ENCODE measurements around the gene DDX5. TPM values are rescaled to one million over a fixed set of nuclear protein-coding genes. Genes with fewer than 3 reads are reported as not detected.
"Not testable (repeated sequence)": the region's sequence is repeated elsewhere in the genome, so short reads cannot be mapped to it uniquely, and the experiment has no call there.

Gene DDX5
- total RNA-seq, 1 experiment from 2014 or later: 869 TPM

DNA sequence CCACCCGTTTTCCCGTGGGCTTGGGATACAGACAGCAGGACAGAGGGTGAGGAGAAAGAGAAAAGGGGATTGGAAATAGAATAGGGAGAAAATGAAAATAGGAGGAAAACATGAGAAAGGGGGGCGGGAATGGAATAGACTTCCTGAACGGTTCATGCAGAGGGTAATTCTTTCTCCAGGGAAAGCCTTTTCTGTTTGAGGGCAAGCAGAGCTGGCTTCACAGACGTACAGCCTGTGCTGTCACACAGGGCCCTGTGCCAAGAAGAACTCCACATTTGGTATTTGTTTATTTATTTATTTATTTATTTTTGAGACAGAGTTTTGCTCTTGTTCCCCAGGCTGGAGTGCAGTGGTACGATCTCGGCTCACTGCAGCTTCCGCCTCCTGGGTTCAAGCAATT lies 45.1 kb downstream of the DDX5 start:
- Histone ChIP-seq H2BK20ac (ENCODE audit: low read depth, low read length, poor library complexity, severe bottlenecking) (no peak overlapping the region), H2AFZ (ENCODE audit: low read length) (no peak overlapping the region), H3T11ph (ENCODE audit: low read length) (no peak overlapping the region), H3K9me3 (ENCODE audit: control insufficient read depth, low read depth, low read length) (no peaks in the 10 kb centered on the region), H2AK5ac (ENCODE audit: insufficient read length, low read length) (no peak overlapping the region), H2BK120ac (ENCODE audit: low read depth, low read length, poor library complexity, severe bottlenecking) (no peak overlapping the region), H4K20me1 (ENCODE audit: control insufficient read depth, insufficient read depth, insufficient read length) (no peaks in the 10 kb centered on the region), H3K27ac (ENCODE audit: insufficient read length, low read depth, low read length) (no peak overlapping the region), H3K18ac (ENCODE audit: insufficient read length, low read depth, low read length) (no peak overlapping the region), H3K23me2 (ENCODE audit: insufficient read length, low read depth, low read length, poor library complexity, severe bottlenecking) (no peaks in the 10 kb centered on the region), H2BK15ac (ENCODE audit: low read depth, low read length) (no peak overlapping the region), H3K79me2 (ENCODE audit: insufficient read depth, low read length) (no peaks in the 10 kb centered on the region), H2BK12ac (ENCODE audit: insufficient read length, low read depth, low read length) (no peak overlapping the region), H4K8ac (replicated peaks; ENCODE audit: insufficient read length, low read depth, low read length) (no peak overlapping the region), H3K79me1 (ENCODE audit: insufficient read depth, low read depth, low read length, poor library complexity, severe bottlenecking) (no peaks in the 10 kb centered on the region), H3K4me1 (ENCODE audit: insufficient read depth, low read length) (no peaks in the 10 kb centered on the region; the same call in 1 of the 2 replicates), H3K4me2 (ENCODE audit: insufficient read depth, insufficient read length, low read length) (no peak overlapping the region), H3K14ac (ENCODE audit: insufficient read depth, low read length) (no peak overlapping the region), H2BK5ac (ENCODE audit: insufficient read length, low read length) (no peak overlapping the region), H4K5ac (ENCODE audit: insufficient read length, low read depth, low read length) (no peak overlapping the region), H3K23ac (ENCODE audit: insufficient read length, low read depth, low read length) (no peak overlapping the region), H3K4ac (ENCODE audit: low read depth, low read length) (no peak overlapping the region), H4K91ac (ENCODE audit: insufficient read length, low read depth, low read length) (no peak overlapping the region), H3K56ac (ENCODE audit: insufficient read length, low read depth, low read length) (no peak overlapping the region), H3K27me3 (ENCODE audit: insufficient read depth, low read length) (no peaks in the 10 kb centered on the region), H3K9ac (ENCODE audit: extremely low read depth, insufficient read length, low read length) (no peak overlapping the region)
- DNase-seq: no peak
- TF ChIP-seq, protein P1, sequence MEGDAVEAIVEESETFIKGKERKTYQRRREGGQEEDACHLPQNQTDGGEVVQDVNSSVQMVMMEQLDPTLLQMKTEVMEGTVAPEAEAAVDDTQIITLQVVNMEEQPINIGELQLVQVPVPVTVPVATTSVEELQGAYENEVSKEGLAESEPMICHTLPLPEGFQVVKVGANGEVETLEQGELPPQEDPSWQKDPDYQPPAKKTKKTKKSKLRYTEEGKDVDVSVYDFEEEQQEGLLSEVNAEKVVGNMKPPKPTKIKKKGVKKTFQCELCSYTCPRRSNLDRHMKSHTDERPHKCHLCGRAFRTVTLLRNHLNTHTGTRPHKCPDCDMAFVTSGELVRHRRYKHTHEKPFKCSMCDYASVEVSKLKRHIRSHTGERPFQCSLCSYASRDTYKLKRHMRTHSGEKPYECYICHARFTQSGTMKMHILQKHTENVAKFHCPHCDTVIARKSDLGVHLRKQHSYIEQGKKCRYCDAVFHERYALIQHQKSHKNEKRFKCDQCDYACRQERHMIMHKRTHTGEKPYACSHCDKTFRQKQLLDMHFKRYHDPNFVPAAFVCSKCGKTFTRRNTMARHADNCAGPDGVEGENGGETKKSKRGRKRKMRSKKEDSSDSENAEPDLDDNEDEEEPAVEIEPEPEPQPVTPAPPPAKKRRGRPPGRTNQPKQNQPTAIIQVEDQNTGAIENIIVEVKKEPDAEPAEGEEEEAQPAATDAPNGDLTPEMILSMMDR (conservative IDR thresholded peaks at IDR 0.05): no peak
- H3K36me3 Mint-ChIP-seq (ENCODE audit: insufficient read depth in 1 of 3, low read depth in 3 of 3): no peaks in the 10 kb centered on the region; a peak in 1 of 7 replicates
- H3K4me1 Mint-ChIP-seq: peaks cover 2 to 3% of the 10 kb centered on the region in 2 experiments; a peak in 2 of 4 replicates
- no peaks in the 10 kb centered on the region; the same call in 1 of the 2 replicates for H3K27me3 Mint-ChIP-seq (ENCODE audit: low read depth)
- no peak overlapping the region for H3K4me3 Mint-ChIP-seq
- no peaks in the 10 kb centered on the region; a peak in 1 of 5 replicates for H3K9me3 Mint-ChIP-seq
- WGBS (ENCODE audit: extremely low coverage, insufficient read length, low lambda C conversion rate): 100% methylated on average over 1 of the region's 8 CpGs
- H3K27ac Mint-ChIP-seq: no peak overlapping the region

- not testable (repeated sequence) for H3K79me2 ChIP-seq (ENCODE audit: insufficient read depth, low read length); H2BK120ac ChIP-seq (ENCODE audit: low read depth, low read length, poor library complexity, severe bottlenecking); H2BK15ac ChIP-seq (ENCODE audit: low read depth, low read length); H3K14ac ChIP-seq (ENCODE audit: insufficient read depth, low read length); H4K5ac ChIP-seq (ENCODE audit: insufficient read length, low read depth, low read length); H3K27ac Mint-ChIP-seq; H2BK12ac ChIP-seq (ENCODE audit: insufficient read length, low read depth, low read length); H4K20me1 ChIP-seq (ENCODE audit: control insufficient read depth, insufficient read depth, insufficient read length); H2BK5ac ChIP-seq (ENCODE audit: insufficient read length, low read length); DNase-seq; H3K9ac ChIP-seq (ENCODE audit: extremely low read depth, insufficient read length, low read length); H3K9me3 ChIP-seq (ENCODE audit: control insufficient read depth, low read depth, low read length); H3K4ac ChIP-seq (ENCODE audit: low read depth, low read length); H3K56ac ChIP-seq (ENCODE audit: insufficient read length, low read depth, low read length); H3K9me3 Mint-ChIP-seq; H4K91ac ChIP-seq (ENCODE audit: insufficient read length, low read depth, low read length); H3K23ac ChIP-seq (ENCODE audit: insufficient read length, low read depth, low read length); H3K4me1 Mint-ChIP-seq; H3K4me1 ChIP-seq (ENCODE audit: insufficient read depth, low read length); H3K23me2 ChIP-seq (ENCODE audit: insufficient read length, low read depth, low read length, poor library complexity, severe bottlenecking); H3K27me3 ChIP-seq (ENCODE audit: insufficient read depth, low read length); H3T11ph ChIP-seq (ENCODE audit: low read length); H3K79me1 ChIP-seq (ENCODE audit: insufficient read depth, low read depth, low read length, poor library complexity, severe bottlenecking); H3K27me3 Mint-ChIP-seq (ENCODE audit: low read depth); H2AFZ ChIP-seq (ENCODE audit: low read length); H4K8ac ChIP-seq (replicated peaks; ENCODE audit: insufficient read length, low read depth, low read length); H3K4me2 ChIP-seq (ENCODE audit: insufficient read depth, insufficient read length, low read length); H2AK5ac ChIP-seq (ENCODE audit: insufficient read length, low read length); H3K36me3 Mint-ChIP-seq (ENCODE audit: insufficient read depth in 1 of 3, low read depth in 3 of 3); H3K18ac ChIP-seq (ENCODE audit: insufficient read length, low read depth, low read length); H2BK20ac ChIP-seq (ENCODE audit: low read depth, low read length, poor library complexity, severe bottlenecking); H3K4me3 Mint-ChIP-seq; H3K27ac ChIP-seq (ENCODE audit: insufficient read length, low read depth, low read length)
- no CpG with 5 or more reads among the region's 7 CpGs for WGBS (ENCODE audit: extremely low coverage, insufficient read length, low lambda C conversion rate)
These were observed 46.3 kb downstream of the DDX5 start for GRCh38 chr17:64459818-64460217.
